ENCODE measurements around the gene COPS2. TPM values are rescaled to one million over a fixed set of nuclear protein-coding genes. Genes with fewer than 3 reads are reported as not detected.
"Not testable (repeated sequence)": the region's sequence is repeated elsewhere in the genome, so short reads cannot be mapped to it uniquely, and the experiment has no call there.

Gene COPS2
- total RNA-seq, 1 experiment from 2014 or later, result 68.6 TPM

DNA sequence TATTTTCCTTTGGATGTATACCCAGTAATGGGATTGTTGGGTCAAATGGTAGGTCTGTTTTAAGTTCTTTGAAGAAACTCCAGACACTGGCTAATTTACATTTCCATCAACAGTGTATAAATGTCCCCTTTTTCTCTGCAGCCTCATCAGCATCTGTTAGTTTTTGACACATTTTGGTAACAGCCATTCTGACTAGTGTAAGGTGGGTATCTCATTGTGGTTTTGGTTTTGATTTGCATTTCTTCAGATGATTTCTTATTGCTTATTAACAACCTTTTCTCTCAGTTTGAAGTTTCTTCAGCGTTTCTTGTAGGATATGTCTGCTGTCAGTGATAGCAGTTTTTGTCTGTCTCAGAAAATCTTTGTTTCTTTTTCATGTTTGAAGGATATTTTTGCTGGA lies 30.1 kb upstream of the COPS2 start:
- Mint-ChIP-seq H3K36me3 (0 out of 2 replicates have a peak, but pooled peaks cover 4% of the 10 kb centered on the region), H3K27ac (no peak overlapping the region), H3K4me1 (peaks cover 38% of the 10 kb centered on the region), H3K4me3 (no peak overlapping the region), H3K27me3 (ENCODE audit: low read depth) (no peaks in the 10 kb centered on the region), H3K9me3 (peaks cover 10% of the 10 kb centered on the region)
- ChIA-PET POLR2A (no interaction called here), CTCF (no interaction called here)
- TF ChIP-seq PREB (CRISPR knock-in tag; IDR thresholded peaks at IDR 0.05; ENCODE audit: borderline replicate concordance), result no peak
- TF ChIP-seq ATF1 (CRISPR knock-in tag; IDR thresholded peaks at IDR 0.05), result no peak
- TF ChIP-seq ERG (CRISPR knock-in tag; IDR thresholded peaks at IDR 0.05), result no peak
- no peak for TF ChIP-seq ZNF263 (CRISPR knock-in tag; IDR thresholded peaks at IDR 0.05; ENCODE audit: low read depth)
- TF ChIP-seq JAZF1 (CRISPR knock-in tag; IDR thresholded peaks at IDR 0.05), result no peak
- no peak for TF ChIP-seq CREB1 (CRISPR knock-in tag; IDR thresholded peaks at IDR 0.05)
- TF ChIP-seq GTF2I (CRISPR knock-in tag; conservative IDR thresholded peaks at IDR 0.05), result no peak
- TF ChIP-seq, protein P1, sequence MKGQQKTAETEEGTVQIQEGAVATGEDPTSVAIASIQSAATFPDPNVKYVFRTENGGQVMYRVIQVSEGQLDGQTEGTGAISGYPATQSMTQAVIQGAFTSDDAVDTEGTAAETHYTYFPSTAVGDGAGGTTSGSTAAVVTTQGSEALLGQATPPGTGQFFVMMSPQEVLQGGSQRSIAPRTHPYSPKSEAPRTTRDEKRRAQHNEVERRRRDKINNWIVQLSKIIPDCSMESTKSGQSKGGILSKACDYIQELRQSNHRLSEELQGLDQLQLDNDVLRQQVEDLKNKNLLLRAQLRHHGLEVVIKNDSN (CRISPR knock-in tag; IDR thresholded peaks at IDR 0.05), result no peak
- no peak for TF ChIP-seq NFYB (CRISPR knock-in tag; conservative IDR thresholded peaks at IDR 0.05; ENCODE audit: low read depth)
- TF ChIP-seq, protein P2, sequence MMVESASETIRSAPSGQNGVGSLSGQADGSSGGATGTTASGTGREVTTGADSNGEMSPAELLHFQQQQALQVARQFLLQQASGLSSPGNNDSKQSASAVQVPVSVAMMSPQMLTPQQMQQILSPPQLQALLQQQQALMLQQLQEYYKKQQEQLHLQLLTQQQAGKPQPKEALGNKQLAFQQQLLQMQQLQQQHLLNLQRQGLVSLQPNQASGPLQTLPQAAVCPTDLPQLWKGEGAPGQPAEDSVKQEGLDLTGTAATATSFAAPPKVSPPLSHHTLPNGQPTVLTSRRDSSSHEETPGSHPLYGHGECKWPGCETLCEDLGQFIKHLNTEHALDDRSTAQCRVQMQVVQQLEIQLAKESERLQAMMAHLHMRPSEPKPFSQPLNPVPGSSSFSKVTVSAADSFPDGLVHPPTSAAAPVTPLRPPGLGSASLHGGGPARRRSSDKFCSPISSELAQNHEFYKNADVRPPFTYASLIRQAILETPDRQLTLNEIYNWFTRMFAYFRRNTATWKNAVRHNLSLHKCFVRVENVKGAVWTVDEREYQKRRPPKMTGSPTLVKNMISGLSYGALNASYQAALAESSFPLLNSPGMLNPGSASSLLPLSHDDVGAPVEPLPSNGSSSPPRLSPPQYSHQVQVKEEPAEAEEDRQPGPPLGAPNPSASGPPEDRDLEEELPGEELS (CRISPR knock-in tag; IDR thresholded peaks at IDR 0.05), result no peak
- DNase-seq (ENCODE audit: low spot score) (no peak), ATAC-seq (no peak)

DNA sequence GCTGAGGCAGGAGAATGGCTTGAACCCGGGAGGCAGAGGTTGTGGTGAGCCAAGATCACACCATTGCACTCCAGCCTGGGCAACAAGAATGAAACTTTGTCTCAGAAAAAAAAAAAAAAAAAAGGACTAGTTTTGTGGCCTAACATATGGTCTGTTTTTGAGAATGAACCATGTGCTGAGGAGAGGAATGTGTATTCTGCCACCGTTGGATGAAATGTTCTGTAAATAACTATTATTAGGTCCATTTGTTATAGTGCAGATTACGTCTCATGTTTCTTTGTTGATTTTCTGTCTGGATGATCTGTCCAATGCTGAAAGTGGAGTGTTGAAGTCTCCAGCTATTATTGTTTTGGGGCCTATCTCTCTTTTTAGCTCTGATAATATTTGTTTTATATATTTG lies 28.3 kb upstream of the COPS2 start:
- CTCF ChIA-PET; H3K27me3 Mint-ChIP-seq (ENCODE audit: low read depth); H3K4me3 Mint-ChIP-seq; DNase-seq (ENCODE audit: low spot score); H3K36me3 Mint-ChIP-seq; ATAC-seq; H3K27ac Mint-ChIP-seq: not testable (repeated sequence)
- POLR2A ChIA-PET, result interaction anchor here (0.8 kb wide), 1 partner anchor 14 kb away, joined by 3 read pairs; the partner anchor contains the start of gene GALK2
- Mint-ChIP-seq H3K4me1 (peaks cover 34% of the 10 kb centered on the region), H3K9me3 (peaks cover 10% of the 10 kb centered on the region)

DNA sequence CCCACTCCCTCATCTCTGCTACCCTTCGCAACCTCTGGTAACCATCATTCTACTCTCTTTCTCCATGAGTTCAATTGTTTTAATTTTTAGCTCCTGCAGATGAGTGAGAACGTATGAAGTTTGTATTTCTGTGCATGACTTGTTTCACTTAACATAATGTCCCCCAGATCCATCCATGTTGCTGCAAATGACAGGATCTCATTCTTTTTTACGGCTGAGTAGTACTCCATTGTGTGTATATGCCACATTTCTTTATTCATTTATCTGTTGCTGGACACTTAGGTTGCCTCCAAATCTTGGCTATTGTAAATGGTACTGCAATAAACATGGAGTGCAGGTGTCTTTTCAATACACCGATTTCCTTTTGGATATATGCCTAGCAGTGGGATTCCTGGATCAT lies 26.7 kb upstream of the COPS2 start:
- no peak for DNase-seq (ENCODE audit: low spot score)
- Mint-ChIP-seq H3K4me3 (no peak overlapping the region), H3K27me3 (ENCODE audit: low read depth) (no peaks in the 10 kb centered on the region), H3K4me1 (peaks cover 21% of the 10 kb centered on the region), H3K27ac (no peak overlapping the region), H3K9me3 (peaks cover 10% of the 10 kb centered on the region), H3K36me3 (peaks cover 4% of the 10 kb centered on the region; the same call in 1 of the 2 replicates)
- TF ChIP-seq, protein P3, sequence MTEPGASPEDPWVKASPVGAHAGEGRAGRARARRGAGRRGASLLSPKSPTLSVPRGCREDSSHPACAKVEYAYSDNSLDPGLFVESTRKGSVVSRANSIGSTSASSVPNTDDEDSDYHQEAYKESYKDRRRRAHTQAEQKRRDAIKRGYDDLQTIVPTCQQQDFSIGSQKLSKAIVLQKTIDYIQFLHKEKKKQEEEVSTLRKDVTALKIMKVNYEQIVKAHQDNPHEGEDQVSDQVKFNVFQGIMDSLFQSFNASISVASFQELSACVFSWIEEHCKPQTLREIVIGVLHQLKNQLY (CRISPR knock-in tag; IDR thresholded peaks at IDR 0.05), result no peak
- TF ChIP-seq, protein P2 (CRISPR knock-in tag; IDR thresholded peaks at IDR 0.05), result no peak
- TF ChIP-seq GTF2I (CRISPR knock-in tag; conservative IDR thresholded peaks at IDR 0.05), result no peak
- no peak for TF ChIP-seq ARID4B (CRISPR knock-in tag; IDR thresholded peaks at IDR 0.05; ENCODE audit: borderline replicate concordance)
- ATAC-seq, result no peak
- ChIA-PET CTCF (no interaction called here), POLR2A (no interaction called here)
